Endometrial microvascular endothelial cells (primary cell): ENCODE data around the gene SPTBN1. TPM values are rescaled to one million over a fixed set of nuclear protein-coding genes. Genes with fewer than 3 reads are reported as not detected.

Experiments used
- in situ Hi-C: cut with HindIII; loops from 2 replicates; pipeline ENCODE4 v1.10.0; 2017; ENCODE audit warnings: low sequenced_read_pairs, low pct_unique_long_range_greater_than_20kb; ENCODE audit errors: inconsistent ontology term
- total RNA-seq: library from RNA; depleted of rRNA; stranded (reverse); fragments of >200 nt; gene quantifications from one replicate; pipeline ENCODE4 v1.2.3, GENCODE V29; 2015; ENCODE audit errors: inconsistent ontology term

The SPTBN1 gene
- total RNA-seq, 1 donor from 2014 or later = 200 TPM

DNA sequence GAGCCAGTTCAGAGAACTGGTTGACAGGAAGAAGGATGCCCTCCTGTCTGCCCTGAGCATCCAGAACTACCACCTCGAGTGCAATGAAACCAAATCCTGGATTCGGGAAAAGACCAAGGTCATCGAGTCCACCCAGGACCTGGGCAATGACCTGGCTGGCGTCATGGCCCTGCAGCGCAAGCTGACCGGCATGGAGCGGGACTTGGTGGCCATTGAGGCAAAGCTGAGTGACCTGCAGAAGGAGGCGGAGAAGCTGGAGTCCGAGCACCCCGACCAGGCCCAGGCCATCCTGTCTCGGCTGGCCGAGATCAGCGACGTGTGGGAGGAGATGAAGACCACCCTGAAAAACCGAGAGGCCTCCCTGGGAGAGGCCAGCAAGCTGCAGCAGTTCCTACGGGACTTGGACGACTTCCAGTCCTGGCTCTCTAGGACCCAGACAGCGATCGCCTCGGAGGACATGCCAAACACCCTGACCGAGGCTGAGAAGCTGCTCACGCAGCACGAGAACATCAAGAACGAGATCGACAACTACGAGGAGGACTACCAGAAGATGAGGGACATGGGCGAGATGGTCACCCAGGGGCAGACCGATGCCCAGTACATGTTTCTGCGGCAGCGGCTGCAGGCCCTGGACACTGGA, 174.9 kb downstream of the SPTBN1 start:
- in situ Hi-C loops = no loop called here

DNA sequence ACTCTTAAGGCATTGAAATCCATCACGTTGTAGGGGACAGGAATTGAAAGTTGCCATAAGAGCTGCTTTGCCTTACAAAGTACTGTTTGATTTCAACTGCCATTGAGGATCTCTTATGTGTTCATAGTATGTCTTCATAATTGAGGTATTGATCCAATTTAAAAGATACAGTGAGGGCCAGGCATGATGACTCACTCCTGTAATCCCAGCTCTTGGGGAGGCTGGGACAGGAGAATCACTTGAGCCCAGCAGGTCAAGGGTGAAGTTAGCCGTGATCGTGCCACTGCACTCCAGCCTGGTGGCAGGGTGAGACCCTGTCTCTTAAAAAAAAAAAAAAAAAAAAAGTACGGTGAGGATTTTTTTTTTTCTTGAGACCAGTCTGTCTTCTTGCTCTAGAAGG, 175.6 kb downstream of the SPTBN1 start:
- in situ Hi-C loops = no loop called here

GRCh38 chr2:54632733-54633692, 176.9 kb downstream of the SPTBN1 start:
- in situ Hi-C loops = no loop called here

GRCh38 chr2:54634021-54634420, 177.9 kb downstream of the SPTBN1 start:
- in situ Hi-C loops = no loop called here

DNA sequence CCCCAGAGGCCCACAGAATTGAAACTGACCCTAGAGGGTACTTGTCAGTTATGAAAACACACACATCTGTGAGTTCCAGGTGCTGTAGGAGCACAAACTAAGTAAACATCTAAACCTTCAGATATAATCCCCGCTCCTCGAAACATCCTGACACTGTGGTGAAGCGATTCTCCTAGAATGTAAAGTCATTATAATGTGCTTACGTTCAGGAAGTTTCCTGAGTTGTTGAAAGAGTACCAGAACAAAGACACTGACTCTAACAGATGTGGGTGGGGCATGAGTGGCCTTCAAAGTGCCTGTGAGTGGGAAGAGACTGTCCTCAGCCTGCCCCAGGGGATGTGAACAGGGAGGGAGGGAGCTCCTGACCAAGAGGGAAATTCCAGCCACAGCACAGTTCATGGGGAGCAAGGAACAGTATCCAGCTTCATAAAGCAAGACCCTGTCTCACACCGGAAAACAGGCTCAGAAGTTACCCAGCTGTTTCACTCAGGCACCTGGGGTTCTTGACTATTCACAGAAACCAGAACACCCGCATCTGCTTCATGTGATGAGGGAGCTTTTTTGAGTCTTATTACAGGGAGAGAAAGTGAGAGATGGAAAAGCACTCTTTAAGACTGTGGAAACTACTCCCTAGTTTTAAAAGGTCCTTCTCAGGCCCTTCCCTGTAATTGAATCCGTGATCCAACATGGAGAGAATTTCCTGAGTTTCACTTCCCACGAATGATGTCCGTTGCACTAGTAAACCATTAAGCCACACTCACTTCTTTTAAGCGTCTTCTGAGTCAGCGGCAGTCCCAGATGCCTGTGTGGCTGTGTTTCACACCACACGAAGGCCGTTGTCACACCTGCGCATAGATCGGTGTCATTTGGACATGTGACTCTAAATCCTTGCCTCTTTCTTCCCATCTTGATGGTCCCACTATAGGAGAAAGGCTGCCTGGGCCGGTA, 178.7 kb downstream of the SPTBN1 start:
- in situ Hi-C loops = no loop called here

GRCh38 chr2:54635554-54636152, 179.5 kb downstream of the SPTBN1 start:
- in situ Hi-C loops = no loop called here

DNA sequence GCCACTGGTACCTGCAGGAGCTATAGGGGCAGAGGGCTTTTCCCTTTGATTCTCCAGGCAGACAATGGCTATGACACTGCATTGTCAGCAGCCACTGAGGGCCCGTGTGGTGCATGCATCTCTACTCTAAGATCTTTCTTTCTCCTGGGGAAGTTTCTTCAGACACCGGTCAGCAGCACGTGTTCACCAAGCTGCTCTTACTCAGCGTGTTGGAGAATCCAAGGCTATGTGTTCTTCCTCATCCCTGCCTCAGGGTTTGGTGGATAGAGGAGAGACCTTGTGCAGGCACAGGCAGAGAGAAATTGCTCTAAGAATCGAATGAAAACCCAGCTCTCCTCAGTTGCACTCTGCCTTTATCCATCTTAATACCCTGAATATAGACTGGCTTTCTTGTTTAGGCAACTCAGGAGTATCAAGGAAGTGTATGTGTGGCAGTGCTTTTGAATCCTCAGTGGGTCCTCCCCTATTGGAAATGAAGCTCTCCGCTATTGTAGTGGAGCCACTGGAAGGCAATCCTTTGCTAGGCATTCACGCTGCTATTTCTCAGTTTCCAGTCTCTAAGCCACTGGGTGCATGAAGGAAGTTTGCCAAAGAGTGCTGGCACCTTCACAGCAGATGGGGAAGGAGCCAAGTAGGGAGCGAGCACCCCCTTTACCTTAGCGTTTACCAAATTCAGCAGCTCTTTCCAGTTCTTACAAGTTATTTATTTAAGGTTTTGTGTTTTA, 180.4 kb downstream of the SPTBN1 start:
- in situ Hi-C loops = no loop called here

DNA sequence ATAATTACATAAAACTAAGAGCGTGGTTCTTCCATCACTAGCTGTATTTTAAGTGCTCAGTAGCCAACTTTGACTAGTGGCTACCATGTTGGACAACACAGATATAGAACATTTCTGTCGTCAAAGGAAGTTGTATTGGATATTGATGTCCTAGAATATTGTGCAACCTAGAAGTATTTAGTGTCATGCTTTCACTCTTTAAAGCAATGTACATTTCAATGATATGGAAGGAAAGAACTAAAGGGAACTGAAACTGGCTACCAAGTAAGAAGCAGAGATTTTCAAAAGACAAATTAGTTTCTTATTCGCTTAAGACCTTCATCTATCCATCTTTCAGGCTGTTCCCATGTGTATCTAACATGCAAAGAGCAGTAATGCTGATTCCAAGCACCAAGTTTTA, 182.0 kb downstream of the SPTBN1 start:
- in situ Hi-C loops = no loop called here

DNA sequence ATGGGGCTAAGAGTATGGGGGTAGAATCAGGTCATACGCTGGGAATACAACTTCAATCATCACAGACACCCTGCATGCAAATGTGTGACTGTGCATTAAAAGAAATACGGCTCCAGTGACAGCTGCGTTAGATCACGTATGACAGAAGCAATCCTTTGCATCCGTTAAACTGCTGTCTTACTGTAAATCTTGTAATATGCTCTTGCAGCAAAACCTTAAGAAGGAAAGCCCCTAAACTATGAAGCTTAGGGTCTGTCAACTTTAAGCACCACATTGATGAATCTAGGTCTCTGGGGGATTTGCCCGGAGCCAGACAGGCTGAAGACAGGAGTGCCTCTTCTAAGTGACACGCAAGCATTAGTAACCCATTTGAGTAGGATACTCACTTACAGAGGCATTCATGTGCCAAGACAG, 182.7 kb downstream of the SPTBN1 start:
- in situ Hi-C loops = no loop called here

DNA sequence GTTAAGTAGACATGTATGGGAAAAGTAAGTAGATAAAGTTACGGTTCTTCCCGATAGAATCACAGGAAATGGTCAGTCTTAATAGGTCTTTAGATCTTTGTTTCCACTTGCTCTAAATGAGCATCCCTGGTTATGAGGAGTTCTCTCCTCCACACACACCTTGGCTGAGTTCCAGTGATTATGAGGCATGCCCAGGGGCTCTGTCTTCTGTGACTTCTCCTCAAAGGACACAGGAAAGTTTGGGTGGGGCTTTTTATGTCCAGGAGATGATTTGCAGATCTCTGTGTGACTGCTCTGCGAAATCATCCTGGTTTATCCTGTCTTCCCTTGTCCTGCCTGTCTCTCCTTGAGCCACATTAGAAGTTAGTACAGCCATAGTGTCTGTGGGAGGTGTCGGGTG, 183.5 kb downstream of the SPTBN1 start:
- in situ Hi-C loops = no loop called here

GRCh38 chr2:54640834-54641540, 184.9 kb downstream of the SPTBN1 start:
- in situ Hi-C loops = no loop called here

DNA sequence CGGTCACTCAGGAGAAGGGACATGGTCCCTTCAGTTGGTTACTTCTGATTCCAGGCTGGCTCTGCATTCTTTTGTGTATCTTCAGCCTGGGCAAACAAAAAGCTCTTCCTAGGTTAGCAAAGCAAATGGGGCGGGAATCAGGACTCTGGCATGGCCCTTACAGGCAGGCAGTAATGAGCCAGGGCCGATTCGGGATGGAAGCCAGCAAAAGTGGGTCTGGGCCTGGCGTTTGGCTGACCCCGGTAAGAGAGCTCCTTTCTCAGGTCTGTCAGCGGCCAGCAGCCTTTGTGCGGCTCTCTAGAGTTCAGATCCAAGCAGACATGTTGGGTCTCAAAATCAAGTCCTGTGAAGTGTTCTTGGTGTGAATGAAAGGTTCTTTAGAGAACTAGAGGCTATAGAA, 185.9 kb downstream of the SPTBN1 start:
- in situ Hi-C loops = no loop called here

GRCh38 chr2:54642677-54643430, 186.7 kb downstream of the SPTBN1 start:
- in situ Hi-C loops = no loop called here

DNA sequence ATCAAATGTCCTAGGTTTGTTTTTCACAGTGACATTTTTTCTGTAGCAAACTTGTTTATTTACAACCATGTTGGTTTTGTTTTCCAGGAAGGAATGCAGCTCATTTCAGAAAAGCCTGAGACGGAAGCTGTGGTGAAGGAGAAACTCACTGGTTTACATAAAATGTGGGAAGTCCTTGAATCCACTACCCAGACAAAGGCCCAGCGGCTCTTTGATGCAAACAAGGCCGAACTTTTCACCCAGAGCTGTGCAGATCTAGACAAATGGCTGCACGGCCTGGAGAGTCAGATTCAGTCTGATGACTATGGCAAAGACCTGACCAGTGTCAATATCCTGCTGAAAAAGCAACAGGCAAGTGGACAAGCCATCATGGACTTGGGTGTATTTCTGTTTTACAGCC, 188.1 kb downstream of the SPTBN1 start:
- in situ Hi-C loops = no loop called here

DNA sequence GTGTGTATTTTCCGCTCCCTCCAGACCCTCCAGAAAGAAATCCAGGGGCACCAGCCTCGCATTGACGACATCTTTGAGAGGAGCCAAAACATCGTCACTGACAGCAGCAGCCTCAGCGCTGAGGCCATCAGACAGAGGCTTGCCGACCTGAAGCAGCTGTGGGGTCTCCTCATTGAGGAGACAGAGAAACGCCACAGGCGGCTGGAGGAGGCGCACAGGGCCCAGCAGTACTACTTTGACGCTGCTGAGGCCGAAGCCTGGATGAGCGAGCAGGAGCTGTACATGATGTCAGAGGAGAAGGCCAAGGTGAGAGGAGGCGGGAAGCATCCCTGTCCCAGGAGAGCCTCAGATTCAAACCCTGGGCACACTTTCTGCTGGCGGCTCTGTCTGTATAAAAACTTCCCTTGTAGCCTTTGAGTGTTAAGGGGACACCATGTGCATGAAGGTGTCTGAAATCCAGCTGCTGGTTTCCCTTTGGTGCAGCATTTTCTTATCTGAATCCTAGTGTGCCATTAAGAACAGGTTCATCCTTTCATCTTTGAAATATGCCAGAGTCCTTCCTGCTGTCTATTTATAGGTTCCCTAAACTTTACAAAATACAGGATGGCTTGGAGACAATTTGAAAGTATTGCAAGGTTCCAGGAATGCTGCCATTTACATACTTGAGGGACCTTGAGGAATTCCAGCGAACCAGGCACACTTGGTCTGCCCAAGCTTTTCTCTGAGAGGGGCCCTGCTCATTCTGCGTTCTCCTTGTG, 190.2 kb downstream of the SPTBN1 start:
- in situ Hi-C loops = no loop called here

DNA sequence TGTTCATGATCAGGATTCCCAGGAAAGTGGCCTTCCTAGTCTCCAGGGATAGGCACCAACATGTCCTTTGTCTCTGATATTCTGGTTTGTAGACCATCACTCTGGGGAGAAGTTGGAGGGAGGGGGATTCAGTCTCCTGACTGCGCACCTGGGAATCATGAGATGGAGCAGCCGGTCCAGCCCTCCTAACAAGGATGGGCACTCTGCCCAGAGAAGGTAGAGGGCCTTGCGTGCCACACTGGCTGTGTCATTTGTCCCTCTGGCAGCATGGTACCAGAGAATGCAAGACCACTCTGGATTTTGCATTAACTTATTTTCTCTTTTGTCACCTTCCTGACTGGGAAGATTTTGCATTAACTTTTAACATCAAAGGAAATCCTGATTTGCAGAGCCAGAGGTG, 192.1 kb downstream of the SPTBN1 start:
- in situ Hi-C loops = no loop called here
